K562 (cell line): ENCODE results near the gene KANK4. TPM values are rescaled to one million over a fixed set of nuclear protein-coding genes. Genes with fewer than 3 reads are reported as not detected.

Experiments
- ATAC-seq: fragments of 200-7000 bp; cut with Tn5 transposase; 3 replicates; pipeline ENCODE4 v1.9.1; 2020; ENCODE audit warnings: moderate library complexity
- BruUV-seq: library from RNA; stranded (reverse); fragments of 400-500 nt; replicated peaks from 2 replicates; lab custom pipeline; 2021; lab: Mats Ljungman, UMichigan
- CTCF ChIA-PET: fragments of 300-600 bp; formaldehyde crosslinking; extraction: SDS; loops from one replicate; lab custom pipeline; 2021; ENCODE audit warnings: low intra/inter-chr PET ratio; lab: Yijun Ruan, JAX
- POLR2A ChIA-PET: fragments of 300-600, 350-650 bp; sonication (Branson Sonifier 250); formaldehyde crosslinking; extraction: SDS; loops from one replicate; lab custom pipeline; 2021; ENCODE audit warnings: antibody characterized with exemption, inconsistent platforms; lab: Yijun Ruan, JAX
- DNase-seq, 4 experiments: peaks; one replicate each; pipeline versions ENCODE4 v3.0.0 to v3.0.0-alpha.2; 2011 to 2018; ENCODE audit warnings: low spot score in 3 of 4, mixed read lengths in 3 of 4; ENCODE audit errors: extremely low read depth in 1 of 4
- FAIRE-seq: peaks from 2 replicates; lab custom pipeline; 2011; peaks lifted over from hg19 to GRCh38; lab: Jason Lieb, UNC
- H2AFZ ChIP-seq: 2 replicates; pipeline ENCODE4 v1.6.0; 2011; ENCODE audit warnings: low read depth, low read length, control low read depth, inconsistent platforms
- H3K27ac ChIP-seq: fragments of 200-600 bp; 3 replicates; pipeline ENCODE4 v1.8.0; 2011; ENCODE audit warnings: low read depth, mild to moderate bottlenecking, control low read depth, inconsistent platforms, low read length, moderate library complexity, mixed read lengths; ENCODE audit errors: extremely low read depth
- H3K27me3 ChIP-seq, 2 experiments: fragments of 300-600 bp in 1 of 2; 2 replicates in 1 of 2; 3 replicates in 1 of 2; pipeline versions ENCODE4 v1.6.0 to v1.8.0; 2011; ENCODE audit warnings: inconsistent platforms in 2 of 2, low read length in 2 of 2, mild to moderate bottlenecking in 1 of 2, mixed read lengths in 1 of 2, moderate library complexity in 1 of 2; ENCODE audit not compliant: control insufficient read depth in 2 of 2, insufficient read depth in 2 of 2
- H3K36me3 ChIP-seq: fragments of 300-600 bp; 3 replicates; pipeline ENCODE4 v1.8.0; 2011; ENCODE audit warnings: mild to moderate bottlenecking, low read length, inconsistent platforms; ENCODE audit not compliant: control insufficient read depth, insufficient read depth
- H3K4me1 ChIP-seq, 2 experiments: fragments of 200-600 bp in 1 of 2; replicated peaks in 1 of 2; 2 replicates in 1 of 2; 3 replicates in 1 of 2; pipeline versions ENCODE4 v1.5.1 to v1.8.0; 2011; ENCODE audit warnings: inconsistent platforms in 2 of 2, low read length in 2 of 2, mild to moderate bottlenecking in 1 of 2, mixed read lengths in 1 of 2, moderate library complexity in 1 of 2; ENCODE audit not compliant: control insufficient read depth in 2 of 2, insufficient read depth in 2 of 2
- H3K4me2 ChIP-seq: 2 replicates; pipeline ENCODE4 v1.6.1; 2011; ENCODE audit warnings: low read length, control low read depth, inconsistent platforms, mixed read lengths; ENCODE audit not compliant: insufficient read depth
- H3K4me3 ChIP-seq: fragments of 200-600 bp; sonication (generic), shearing (Covaris generic); 2 replicates; pipeline ENCODE4 v1.5.1; 2016; ENCODE audit warnings: control low read depth, inconsistent platforms
- H3K79me2 ChIP-seq: fragments of 200-600 bp; 3 replicates; pipeline ENCODE4 v1.8.0; 2011; ENCODE audit warnings: low read length, inconsistent platforms; ENCODE audit not compliant: control insufficient read depth, insufficient read depth
- H3K9ac ChIP-seq, 2 experiments: 2 replicates each; pipeline versions ENCODE4 v1.6.0 to v1.6.1; 2011; ENCODE audit warnings: low read depth in 2 of 2, low read length in 2 of 2, control low read depth in 1 of 2, inconsistent platforms in 1 of 2, mild to moderate bottlenecking in 1 of 2, mixed read lengths in 1 of 2; ENCODE audit not compliant: insufficient read depth in 1 of 2
- H3K9me1 ChIP-seq: one replicate; pipeline ENCODE4 v1.6.0; 2011; ENCODE audit warnings: inconsistent platforms, mild to moderate bottlenecking, low read length, moderate library complexity; ENCODE audit not compliant: control insufficient read depth, insufficient read depth
- H3K9me3 ChIP-seq: replicated peaks from 2 replicates; pipeline ENCODE4 v1.5.1; 2011; ENCODE audit warnings: low read depth, low read length, inconsistent platforms; ENCODE audit not compliant: control insufficient read depth, insufficient read depth
- H4K20me1 ChIP-seq: replicated peaks from 2 replicates; pipeline ENCODE4 v1.6.1; 2011; ENCODE audit warnings: low read length, inconsistent platforms, mixed read lengths; ENCODE audit not compliant: control insufficient read depth, insufficient read depth
- CBFA2T2 ChIP-seq: fragments of 450-650 bp; conservative IDR thresholded peaks from 2 replicates; pipeline ENCODE4 v1.6.1; 2017; ENCODE audit warnings: mild to moderate bottlenecking
- HNRNPH1 ChIP-seq: fragments of 200-400 bp; formaldehyde crosslinking; optimal IDR thresholded peaks from 2 replicates; pipeline ENCODE3; 2017; ENCODE audit warnings: low read depth, mild to moderate bottlenecking, low read length, moderate library complexity
- JUN ChIP-seq, 2 experiments: sonication (generic) in 1 of 2; formaldehyde crosslinking in 1 of 2; IDR thresholded peaks; 2 replicates each; pipeline versions ENCODE4 v1.6.1 to v1.8.0; 2012 to 2022; ENCODE audit warnings: borderline replicate concordance in 2 of 2, mild to moderate bottlenecking in 2 of 2, improper control_type of control experiment in 1 of 2, low read depth in 1 of 2, low read length in 1 of 2, missing genetic modification reagents in 1 of 2
- MYBL2 ChIP-seq, 2 experiments: fragments of 450-650 bp in 1 of 2; sonication (generic) in 1 of 2; formaldehyde crosslinking in 1 of 2; IDR thresholded peaks; 2 replicates each; pipeline versions ENCODE4 v1.6.1 to v1.8.1; 2017 to 2022; ENCODE audit warnings: borderline replicate concordance in 1 of 2, inconsistent platforms in 1 of 2, low read depth in 1 of 2, mild to moderate bottlenecking in 1 of 2, missing genetic modification reagents in 1 of 2, moderate library complexity in 1 of 2
- NR0B1 ChIP-seq: fragments of 450-650 bp; IDR thresholded peaks from one replicate; pipeline ENCODE4 v1.6.1; 2018; ENCODE audit warnings: mild to moderate bottlenecking, moderate library complexity; ENCODE audit not compliant: partially characterized antibody
- NR2F6 ChIP-seq: fragments of 450-650 bp; formaldehyde crosslinking; IDR thresholded peaks from 2 replicates; pipeline ENCODE4 v1.4.0; 2020; ENCODE audit warnings: mild to moderate bottlenecking
- RFX1 ChIP-seq: fragments of 450-650 bp; IDR thresholded peaks from 2 replicates; pipeline ENCODE4 v1.6.1; 2016; ENCODE audit warnings: mild to moderate bottlenecking, moderate library complexity
- TFAP4 ChIP-seq: sonication (generic); formaldehyde crosslinking; IDR thresholded peaks from 2 replicates; pipeline ENCODE4 v1.8.0; 2022; ENCODE audit warnings: missing genetic modification reagents, mild to moderate bottlenecking, moderate library complexity, borderline replicate concordance
- WGBS: fragments of 100-300 bp; shearing (Covaris generic); methylation state at CpG from one replicate; pipeline ENCODE4 v1.1.6; 2016; ENCODE audit warnings: low coverage, mixed read lengths; ENCODE audit not compliant: insufficient coverage; ENCODE audit errors: missing lambda C conversion rate; 5-methylcytosine and 5-hydroxymethylcytosine counted together
- in situ Hi-C: fragments of 300-500 bp; cut with MboI; formaldehyde crosslinking; loops from 4 replicates; pipeline ENCODE4 v1.15.0; 2018; ENCODE audit warnings: inconsistent platforms, mixed read lengths
- intact Hi-C: fragments of 100-400 bp; cut with micrococcal nuclease; formaldehyde crosslinking; loops from 2 replicates; pipeline ENCODE4 v1.14.2; 2022
- polyA plus RNA-seq, 8 experiments: library from polyadenylated mRNA; depleted of rRNA in 4 of 8; stranded (reverse) in 5 of 8; unstranded in 3 of 8; fragments of >200 nt; fragmentation: Nextera tagmentation in 2 of 8; fragmentation: Illumina TruSeq in 1 of 8; extraction: Ambion mirVana in 2 of 8; extraction: Trizol in 1 of 8; gene quantifications; 2 replicates each; pipeline versions ENCODE4 v1.2.1 to v1.2.3, GENCODE V29; 2011 to 2014; ENCODE audit warnings: inconsistent platforms in 1 of 8, missing spikeins in 1 of 8
- total RNA-seq, 7 experiments: library from RNA; depleted of rRNA in 6 of 7; stranded (reverse); fragments of >200 nt in 6 of 7; fragmentation: Illumina TruSeq in 2 of 7; extraction: Trizol in 2 of 7; gene quantifications; 2 replicates each; pipeline versions ENCODE4 v1.2.1 to v1.2.3, GENCODE V29; 2011 to 2021; ENCODE audit warnings: low replicate concordance in 1 of 7

The KANK4 gene
- total and polyA plus RNA-seq, 9 of the 15 experiments (the other 6 are each of a cell fraction or from before 2014, with no cell fraction given): not detected

- TF ChIP-seq JUN (IDR thresholded peaks at IDR 0.05; ENCODE audit: borderline replicate concordance, low read depth, low read length): no peak
- no peak for TF ChIP-seq JUN (CRISPR knock-in tag; IDR thresholded peaks at IDR 0.05; ENCODE audit: borderline replicate concordance)
- TF ChIP-seq MYBL2 (IDR thresholded peaks at IDR 0.05; ENCODE audit: low read depth): no peak
- TF ChIP-seq MYBL2 (CRISPR knock-in tag; IDR thresholded peaks at IDR 0.05; ENCODE audit: borderline replicate concordance): no peak
- no peak for TF ChIP-seq NR2F6
- no peak for TF ChIP-seq NR0B1
- TF ChIP-seq HNRNPH1: no peak
- no peak for TF ChIP-seq CBFA2T2
Measured at GRCh38 chr1:62250126-62250726, 69.0 kb downstream of the KANK4 start (continued).

GRCh38 chr1:62247391-62248168 is 71.7 kb downstream of the KANK4 start:
- Histone ChIP-seq H3K36me3 (no peaks in the 10 kb centered on the region), H3K9me3 (no peaks in the 10 kb centered on the region), H3K4me3 (no peak overlapping the region), H3K27me3 (peaks cover 3 to 15% of the 10 kb centered on the region in 2 experiments; a peak in 3 of 5 replicates), H3K79me2 (no peaks in the 10 kb centered on the region), H2AFZ (no peak overlapping the region), H3K27ac (no peak overlapping the region), H3K9ac (no peak overlapping the region), H3K9me1 (no peaks in the 10 kb centered on the region), H4K20me1 (no peaks in the 10 kb centered on the region), H3K4me1 (no peaks in the 10 kb centered on the region), H3K4me2 (no peak overlapping the region)
- ChIA-PET CTCF (no interaction called here), POLR2A (interaction anchor here (1.0 kb wide), 1 partner anchor 26 kb away, joined by 3 read pairs; no protein-coding TSS in a partner anchor)
- DNase-seq (no peak), ATAC-seq (no peak), FAIRE-seq (no peak)
- TF ChIP-seq RFX1 (peak; percentile 49), TFAP4 (CRISPR knock-in tag) (no peak)
- intact Hi-C loops (no loop called here), in situ Hi-C loops (no loop called here)
- BruUV-seq: no TSS peak
- 3% methylated on average over 11 of the region's 14 CpGs for WGBS
